GM12874 (cell line): Measurements from ENCODE around the gene C9orf57.

Source experiments
- CTCF ChIP-seq: IDR thresholded peaks from 2 replicates; pipeline ENCODE4 v1.5.1; 2011; ENCODE audit warnings: low read depth, mild to moderate bottlenecking, control low read depth, low read length, moderate library complexity; ENCODE audit not compliant: insufficient read depth

The C9orf57 gene

GRCh38 chr9:72039532-72039931, 20.9 kb downstream of the C9orf57 start:
- TF ChIP-seq CTCF = no peak

DNA sequence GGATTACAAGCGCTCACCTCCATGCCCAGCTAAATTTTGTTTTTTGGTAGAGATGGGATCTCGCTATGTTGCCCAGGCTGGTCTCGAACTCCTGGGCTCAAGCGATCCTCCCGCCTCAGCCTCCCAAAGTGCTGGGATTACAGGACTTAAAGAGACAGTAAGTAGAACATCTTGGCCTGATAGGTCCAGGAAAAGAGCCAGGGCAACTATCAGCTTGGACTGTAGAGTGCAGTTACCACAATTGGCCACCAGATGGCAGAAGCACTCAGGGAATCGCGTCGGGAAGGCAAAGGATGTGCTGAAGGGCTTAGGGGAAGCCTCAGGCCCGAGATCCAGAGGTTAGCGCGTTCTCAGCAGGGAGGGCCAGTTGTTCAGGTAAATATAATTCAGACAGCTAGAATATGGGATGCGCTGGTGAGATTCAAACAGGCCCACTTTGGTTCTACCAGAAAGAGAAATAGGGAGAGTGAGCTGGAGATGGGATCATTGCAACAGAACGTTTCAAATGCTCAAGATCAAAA, 21.5 kb downstream of the C9orf57 start:
- TF ChIP-seq CTCF = peak; percentile 83

DNA sequence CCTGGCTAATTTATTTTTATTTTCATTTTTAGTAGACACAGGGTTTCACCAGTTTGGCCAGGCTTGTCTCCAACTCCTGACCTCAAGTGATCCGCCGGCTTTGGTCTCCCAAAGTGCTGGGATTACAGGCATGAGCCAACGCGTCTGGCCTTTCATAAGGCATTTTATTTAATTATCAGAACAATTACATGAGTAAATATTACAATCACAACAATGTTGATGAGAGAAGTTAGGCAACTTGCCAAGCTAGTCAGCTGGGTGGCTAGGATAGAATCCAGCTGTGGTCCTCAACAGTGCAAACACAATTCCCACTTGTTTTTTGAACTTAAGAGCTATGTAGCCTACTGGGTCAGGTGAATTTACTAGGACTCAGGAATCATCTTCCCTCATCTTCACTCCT, 22.0 kb downstream of the C9orf57 start:
- no peak for TF ChIP-seq CTCF

GRCh38 chr9:72037571-72037970, 22.8 kb downstream of the C9orf57 start:
- no peak for TF ChIP-seq CTCF

- no peak for TF ChIP-seq CTCF
Observed at GRCh38 chr9:72030767-72031166, 29.6 kb downstream of the C9orf57 start.

- TF ChIP-seq CTCF = no peak
Observed at GRCh38 chr9:72029986-72030385, 30.4 kb downstream of the C9orf57 start.

GRCh38 chr9:72025906-72026305, 34.5 kb downstream of the C9orf57 start:
- no peak for TF ChIP-seq CTCF
